NCI-H2029 treated with DMSO at 0.1 percent for 48 hours (cell line): ENCODE data around the gene SYT10.
"Not testable (repeated sequence)": the region's sequence is repeated elsewhere in the genome, so short reads cannot be mapped to it uniquely, and the experiment has no call there.

Experiments
- DNase-seq: peaks from one replicate; lab custom pipeline; 2025; lab: John Stamatoyannopoulos, UW

The SYT10 gene, protein sequence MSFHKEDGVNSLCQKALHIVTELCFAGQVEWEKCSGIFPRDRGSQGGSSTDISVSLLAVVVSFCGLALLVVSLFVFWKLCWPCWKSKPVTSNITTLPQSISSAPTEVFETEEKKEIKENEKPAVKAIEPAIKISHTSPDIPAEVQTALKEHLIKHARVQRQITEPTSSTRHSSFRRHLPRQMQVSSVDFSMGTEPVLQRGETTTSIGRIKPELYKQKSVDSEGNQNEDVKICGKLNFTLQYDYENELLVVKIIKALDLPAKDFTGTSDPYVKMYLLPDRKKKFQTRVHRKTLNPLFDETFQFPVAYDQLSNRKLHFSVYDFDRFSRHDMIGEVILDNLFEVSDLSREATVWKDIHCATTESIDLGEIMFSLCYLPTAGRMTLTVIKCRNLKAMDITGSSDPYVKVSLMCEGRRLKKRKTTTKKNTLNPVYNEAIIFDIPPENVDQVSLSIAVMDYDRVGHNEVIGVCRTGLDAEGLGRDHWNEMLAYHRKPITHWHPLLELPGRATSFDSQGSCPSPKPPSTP

GRCh38 chr12:33439587-33440011 lies at the start of gene SYT10:
SYT10 (minus strand) TSS chr12:33439819; CDS start chr12:33439522, 297 bp downstream.
- DNase-seq = peak; percentile 34

DNA sequence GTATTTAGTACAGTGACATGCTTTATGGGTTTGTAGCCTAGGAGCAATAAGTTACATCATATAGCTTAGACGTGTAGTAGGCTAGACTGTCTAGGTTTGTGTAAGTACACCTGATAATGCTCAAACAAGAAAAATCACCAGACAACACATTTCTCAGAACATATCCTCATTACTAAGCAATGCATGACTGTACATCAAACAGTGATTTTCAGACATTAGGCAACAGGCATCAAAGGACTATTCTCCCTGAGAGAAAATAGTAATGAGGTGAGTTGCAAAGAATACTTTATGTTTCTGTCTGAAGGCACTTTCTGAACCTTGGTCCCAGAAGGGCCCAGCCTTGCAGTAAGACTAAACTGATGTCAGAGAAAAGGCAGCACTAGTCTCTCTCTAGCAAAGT lies 48.4 kb upstream of the SYT10 start:
- DNase-seq = no peak

- no peak for DNase-seq
Observed at GRCh38 chr12:33486058-33486457, 46.4 kb upstream of the SYT10 start.

- DNase-seq = no peak
Observed at GRCh38 chr12:33484161-33484560, 44.5 kb upstream of the SYT10 start.

GRCh38 chr12:33480366-33480765 lies 40.7 kb upstream of the SYT10 start:
- DNase-seq = no peak

DNA sequence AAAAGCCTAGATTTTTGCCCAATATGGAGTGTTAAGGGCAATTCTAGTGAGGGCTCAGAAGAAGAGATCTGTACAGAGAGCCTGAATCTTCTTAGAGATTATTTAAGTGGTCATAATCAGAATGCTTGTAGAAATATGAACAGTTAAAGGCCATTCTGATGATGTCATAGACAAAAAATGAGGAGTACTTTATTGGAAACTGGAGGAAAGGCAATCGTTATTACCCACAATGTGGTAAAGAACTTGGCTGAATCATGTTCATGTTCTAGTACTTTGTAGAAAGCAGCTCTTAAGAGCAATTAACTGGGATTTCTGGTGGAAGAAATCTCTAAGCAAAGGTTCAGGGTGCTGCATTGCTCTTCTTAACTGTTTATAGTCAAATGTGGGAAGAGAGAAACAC lies 36.4 kb upstream of the SYT10 start:
- no peak for DNase-seq

DNA sequence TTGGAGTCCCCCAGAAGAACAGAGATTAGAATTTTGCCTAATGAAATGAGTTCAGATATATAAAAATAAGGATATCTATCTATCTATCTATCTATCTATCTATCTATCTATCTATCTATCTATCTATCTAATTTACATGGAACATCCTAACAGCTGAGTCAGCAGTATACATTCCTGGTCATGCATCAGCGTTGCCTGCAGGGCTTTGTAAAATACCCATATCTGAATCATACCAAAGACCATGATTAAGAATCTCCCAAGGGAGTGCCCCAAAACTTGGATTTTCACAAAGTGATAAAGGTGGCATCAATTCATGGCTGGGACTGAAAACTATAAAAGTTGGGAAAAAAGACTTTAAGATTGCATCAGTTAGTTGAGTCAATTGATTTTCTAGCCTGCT lies 32.7 kb upstream of the SYT10 start:
- DNase-seq = no peak

DNA sequence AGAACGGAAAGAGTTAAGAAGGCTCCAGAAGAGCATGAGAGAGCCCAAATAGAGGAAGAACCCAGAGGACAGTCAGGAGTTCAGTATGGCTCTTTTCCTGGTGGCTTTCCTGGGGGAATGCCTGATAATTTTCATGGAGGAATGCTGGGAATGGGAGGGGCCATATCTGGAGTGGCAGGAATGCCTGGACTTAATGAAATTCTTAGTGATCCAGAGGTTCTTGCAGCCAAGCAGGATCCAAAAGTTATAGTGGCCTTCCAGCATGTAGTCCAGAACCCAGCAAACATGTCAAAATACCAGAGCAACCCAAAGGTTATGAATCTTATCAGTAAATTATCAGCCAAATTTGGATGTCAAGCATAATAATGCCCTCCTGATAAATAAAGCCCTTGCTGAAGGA lies 15.5 kb upstream of the SYT10 start:
- DNase-seq = no peak

GRCh38 chr12:33450480-33450879 lies 10.9 kb upstream of the SYT10 start:
- DNase-seq = no peak

DNA sequence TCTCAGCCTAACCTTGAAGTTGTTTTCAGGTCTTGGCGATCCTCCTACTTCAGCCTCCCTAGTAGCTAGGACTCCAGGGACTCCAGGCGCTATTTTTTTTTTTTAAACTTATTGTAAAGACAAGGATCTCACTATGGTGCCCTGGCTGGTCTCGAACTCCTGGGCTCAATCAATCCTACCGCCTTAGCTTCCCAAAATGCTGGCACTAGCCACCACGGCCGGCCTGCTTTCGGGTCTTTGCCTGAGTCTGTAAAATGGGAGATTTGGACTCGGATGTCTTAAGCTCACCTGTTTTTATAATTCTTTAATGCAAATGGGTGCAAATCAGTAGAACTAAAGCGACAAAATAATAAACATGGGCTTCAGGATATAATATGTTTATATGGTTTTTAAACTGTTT lies 858 bp upstream of the SYT10 start:
- DNase-seq = no peak

DNA sequence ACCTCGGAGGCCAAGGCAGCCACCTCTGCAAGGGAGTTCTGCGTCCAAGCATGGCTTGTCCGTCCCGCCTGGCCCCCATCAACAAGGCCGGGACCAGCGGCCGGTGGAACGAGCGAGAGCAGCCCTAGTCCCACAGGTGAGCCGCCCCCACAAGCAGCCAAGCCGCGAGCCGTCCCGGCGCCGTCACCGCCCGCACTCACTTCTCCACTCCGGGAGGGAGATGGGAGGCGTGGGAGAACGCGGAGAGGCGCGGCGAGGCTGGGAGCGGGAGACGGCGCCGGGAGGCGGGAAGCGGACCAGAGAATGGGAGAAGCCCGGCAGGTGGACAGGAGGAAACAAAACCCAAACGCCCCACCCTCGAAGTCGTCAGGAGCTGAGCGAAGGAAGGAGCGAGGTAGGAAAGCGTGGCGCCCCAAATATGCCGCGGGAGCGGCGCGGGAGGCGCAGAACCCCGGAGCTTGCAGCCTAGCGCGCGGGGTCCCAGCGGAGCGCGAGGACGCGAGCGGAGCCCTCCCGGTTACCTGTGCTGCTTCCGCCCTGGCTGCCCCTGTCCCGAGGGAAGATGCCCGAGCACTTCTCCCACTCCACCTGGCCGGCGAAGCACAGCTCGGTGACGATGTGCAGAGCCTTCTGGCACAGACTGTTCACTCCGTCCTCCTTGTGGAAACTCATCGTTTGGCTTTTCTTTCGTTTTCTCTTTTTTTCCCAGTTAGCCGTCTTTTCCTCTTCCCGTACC lies 600 bp downstream of the SYT10 start:
- DNase-seq = peak; percentile 34

- no peak for DNase-seq
Observed at GRCh38 chr12:33438025-33438772, 1.4 kb downstream of the SYT10 start.

DNA sequence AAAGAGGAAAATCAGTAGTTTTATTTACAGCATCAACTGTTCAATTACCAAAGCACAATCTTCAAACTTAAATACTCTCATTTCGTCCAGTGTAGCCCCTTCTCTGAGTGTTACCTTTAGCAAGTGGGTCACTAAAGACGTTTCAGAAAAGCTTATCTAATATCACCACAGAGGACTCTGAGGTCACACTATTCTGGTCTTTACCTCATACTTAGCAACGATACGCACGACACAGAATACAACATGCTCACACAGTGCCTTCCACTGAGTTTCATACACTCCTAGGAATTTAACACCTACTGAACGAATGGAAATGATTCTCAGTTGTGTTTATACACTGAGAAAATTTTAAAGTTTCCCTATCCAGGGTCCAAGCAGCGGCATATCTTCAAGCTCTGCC lies 2.0 kb downstream of the SYT10 start:
- DNase-seq = no peak

- DNase-seq = no peak
Observed at GRCh38 chr12:33432992-33433391, 6.6 kb downstream of the SYT10 start.

GRCh38 chr12:33431648-33432047 lies 8.0 kb downstream of the SYT10 start:
- no peak for DNase-seq

DNA sequence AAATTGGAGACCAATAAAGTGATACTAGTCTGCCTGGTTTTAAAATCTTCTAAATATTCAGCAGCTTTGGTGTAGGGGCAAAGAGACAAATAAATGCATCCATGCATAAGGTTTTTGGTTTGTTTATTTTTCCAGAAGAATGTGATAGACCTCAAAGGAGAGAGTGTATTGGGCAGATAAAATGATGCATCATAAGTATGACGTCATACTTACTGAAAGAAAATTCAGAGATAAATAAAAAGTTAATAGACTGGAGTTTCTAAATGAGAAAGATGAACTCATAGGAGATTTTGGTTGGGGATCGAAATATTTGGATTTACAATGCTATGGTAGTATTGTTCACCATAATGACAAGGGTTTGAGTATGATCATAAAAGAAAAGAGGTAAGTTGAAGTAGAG lies 10.2 kb downstream of the SYT10 start:
- DNase-seq = no peak

DNA sequence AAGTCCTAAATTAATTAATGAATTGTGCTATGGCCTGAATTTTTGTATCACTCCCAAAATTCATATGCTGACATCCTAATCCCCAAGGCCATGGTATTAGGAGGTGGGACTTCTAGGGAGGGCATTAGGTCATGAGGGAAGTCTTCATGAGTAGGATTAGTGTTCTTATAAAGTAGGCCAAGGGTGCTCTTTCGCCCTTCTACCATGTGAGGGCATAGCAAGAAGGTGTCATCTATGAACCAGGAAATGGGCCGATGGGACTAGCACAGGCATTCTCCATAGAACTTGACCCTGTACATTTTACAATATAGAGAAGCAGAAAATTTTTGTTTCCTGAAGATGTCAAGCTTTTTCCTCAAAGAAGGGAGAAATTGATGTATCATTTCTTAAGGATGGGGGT lies 12.5 kb downstream of the SYT10 start:
- DNase-seq = no peak

GRCh38 chr12:33423706-33424105 lies 15.9 kb downstream of the SYT10 start:
- DNase-seq = no peak

DNA sequence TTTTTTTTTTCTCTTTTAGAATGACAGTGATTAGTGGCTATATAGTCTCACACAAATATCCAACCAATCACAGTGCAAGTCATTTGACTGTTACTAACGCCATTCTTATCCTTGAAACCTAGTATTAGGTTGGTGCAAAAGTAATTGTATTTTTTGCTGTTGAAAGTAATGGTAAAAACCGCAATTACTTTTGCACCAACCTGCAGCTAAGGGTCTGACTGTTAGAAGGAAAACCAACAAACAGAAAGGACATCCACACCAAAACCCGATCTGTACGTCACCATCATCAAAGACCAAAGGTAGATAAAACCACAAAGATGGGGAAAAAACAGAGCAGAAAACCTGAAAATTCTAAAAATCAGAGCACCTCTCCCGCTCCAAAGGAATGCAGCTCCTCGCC lies 27.2 kb downstream of the SYT10 start:
- DNase-seq = not testable (repeated sequence)

- no peak for DNase-seq
Observed at GRCh38 chr12:33383503-33383902, 56.1 kb downstream of the SYT10 start.

GRCh38 chr12:33376153-33376552 lies 63.5 kb downstream of the SYT10 start:
- no peak for DNase-seq

GRCh38 chr12:33370318-33370717 lies 69.3 kb downstream of the SYT10 start:
- DNase-seq = no peak
